Thymus (tissue), 11 donors: ENCODE results near the gene BMAL1. TPM values are rescaled to one million over a fixed set of nuclear protein-coding genes. Genes with fewer than 3 reads are reported as not detected.

Experiments
- DNase-seq, 9 donors: peaks; one replicate each; pipeline ENCODE4 v3.0.0-alpha.2; 2013; ENCODE audit warnings: low spot score in 9 of 9, low read depth in 6 of 9, missing footprints in 1 of 9
- H3K27ac ChIP-seq, 2 donors: one replicate each; pipeline ENCODE4 v1.5.1; 2013; ENCODE audit warnings: control low read depth in 1 of 2, low read depth in 1 of 2, low read length in 1 of 2, mild to moderate bottlenecking in 1 of 2, moderate library complexity in 1 of 2
- H3K27me3 ChIP-seq, 2 donors: one replicate each; pipeline ENCODE4 v1.5.1; 2013; ENCODE audit warnings: low read length in 1 of 2; ENCODE audit not compliant: control insufficient read depth in 2 of 2, insufficient read depth in 1 of 2
- H3K36me3 ChIP-seq, 2 donors: one replicate each; pipeline ENCODE4 v1.5.1; 2013; ENCODE audit warnings: low read length in 1 of 2, mild to moderate bottlenecking in 1 of 2, moderate library complexity in 1 of 2; ENCODE audit not compliant: control insufficient read depth in 2 of 2, insufficient read depth in 2 of 2
- H3K4me1 ChIP-seq, 2 donors: one replicate each; pipeline ENCODE4 v1.5.1; 2013; ENCODE audit warnings: low read length in 2 of 2; ENCODE audit not compliant: control insufficient read depth in 2 of 2, insufficient read depth in 2 of 2
- H3K4me3 ChIP-seq, 2 donors: one replicate each; pipeline ENCODE4 v1.5.1; 2013; ENCODE audit warnings: low read length in 2 of 2, control low read depth in 1 of 2, mild to moderate bottlenecking in 1 of 2
- H3K9me3 ChIP-seq, 2 donors: one replicate each; pipeline ENCODE4 v1.5.1; 2013; ENCODE audit warnings: low read length in 1 of 2, mild to moderate bottlenecking in 1 of 2; ENCODE audit not compliant: control insufficient read depth in 2 of 2, insufficient read depth in 1 of 2
- WGBS: extraction: QIAGEN DNeasy Blood & Tissue Kit; methylation state at CpG from one replicate; pipeline ENCODE4 v1.1.7; 2013; 5-methylcytosine and 5-hydroxymethylcytosine counted together
- polyA plus RNA-seq: library from polyadenylated mRNA; stranded (reverse); fragments of 200-250 nt; gene quantifications from one replicate; pipeline ENCODE4 v1.2.3, GENCODE V29; 2013
- total RNA-seq: library from RNA; stranded (reverse); fragments of 120-200 nt; gene quantifications from one replicate; pipeline ENCODE4 v1.2.4, GENCODE V29; 2013
- donor health status: healthy.

BMAL1 gene
- total and polyA plus RNA-seq, 2 donors = 28.8 to 35.4 TPM

DNA sequence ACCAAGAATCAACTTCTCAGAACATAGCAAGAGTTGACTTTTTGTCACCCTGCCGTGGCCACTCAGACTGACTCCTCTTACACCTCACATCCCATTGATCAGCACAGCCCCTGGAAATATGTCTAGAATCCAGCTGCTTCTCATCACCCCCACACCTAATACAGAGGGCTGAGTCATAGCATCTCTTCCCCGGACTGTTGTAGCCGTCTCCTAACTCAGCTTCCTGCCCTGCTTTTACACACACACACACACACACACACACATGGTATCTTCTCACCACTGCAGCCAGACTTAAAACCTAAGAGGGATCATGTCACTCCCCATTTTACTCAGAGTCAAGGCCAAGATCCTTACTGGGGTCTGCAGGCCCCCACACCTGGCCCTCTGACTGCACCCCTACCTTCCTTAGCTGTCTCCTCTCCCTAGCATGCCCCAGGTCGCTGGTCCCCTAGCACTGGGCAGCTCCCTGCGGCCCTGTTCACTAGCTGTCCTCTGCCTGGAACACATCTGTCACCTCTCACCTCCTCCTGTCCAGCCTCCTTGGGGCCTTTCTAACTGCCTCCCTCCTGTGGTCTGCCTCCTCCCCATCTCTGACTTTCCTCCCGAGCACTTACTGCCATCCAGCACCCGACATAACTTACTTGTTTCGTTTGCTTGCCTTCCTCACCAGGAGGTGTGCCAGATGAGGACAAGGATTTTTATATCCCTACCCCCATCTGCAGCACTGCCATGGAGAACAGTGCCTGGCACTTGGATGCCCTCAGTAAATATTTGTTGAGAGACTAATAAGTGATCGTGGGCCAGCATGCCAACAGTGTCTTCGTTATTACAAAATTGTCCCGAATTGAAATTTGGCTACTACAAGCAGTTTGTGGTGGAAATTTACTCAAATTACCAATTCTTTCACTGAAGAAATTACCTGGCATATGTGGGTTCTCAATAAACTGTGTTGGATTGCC lies 61.9 kb downstream of the BMAL1 start:
- WGBS = 81% methylated on average over 11 of the region's 11 CpGs
- Histone ChIP-seq H3K27ac (no peak overlapping the region), H3K4me1 (peaks cover 0 to 13% of the 10 kb centered on the region in 2 donors), H3K4me3 (no peak overlapping the region), H3K27me3 (no peaks in the 10 kb centered on the region), H3K36me3 (peaks cover 0 to 24% of the 10 kb centered on the region in 2 donors), H3K9me3 (no peaks in the 10 kb centered on the region)
- DNase-seq = no peak

DNA sequence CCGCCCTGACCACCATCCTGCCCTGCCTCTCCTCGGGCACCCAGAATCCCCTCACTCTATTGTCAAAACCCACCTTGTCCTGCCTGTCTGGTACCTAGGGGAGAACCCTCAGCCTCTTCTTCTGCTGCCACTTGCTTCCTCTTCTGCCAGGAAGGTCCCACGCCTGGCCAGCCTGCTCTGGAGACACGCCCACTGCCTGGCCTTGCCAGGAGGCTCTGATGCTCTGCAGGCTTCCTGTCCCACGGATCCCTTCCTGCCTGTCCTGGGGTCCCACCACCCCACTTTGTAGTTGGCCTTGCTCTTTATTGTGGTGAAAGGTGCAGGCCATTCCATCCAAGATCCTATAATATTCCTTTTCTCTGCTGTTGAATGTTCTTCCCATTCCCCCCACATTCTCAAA lies 63.4 kb downstream of the BMAL1 start:
- Histone ChIP-seq H3K4me3 (no peak overlapping the region), H3K4me1 (peaks cover 0 to 13% of the 10 kb centered on the region in 2 donors), H3K27ac (no peak overlapping the region), H3K36me3 (peaks cover 0 to 33% of the 10 kb centered on the region in 2 donors), H3K27me3 (no peaks in the 10 kb centered on the region), H3K9me3 (no peaks in the 10 kb centered on the region)
- 64% methylated on average over 5 of the region's 5 CpGs for WGBS
- DNase-seq = no peak

DNA sequence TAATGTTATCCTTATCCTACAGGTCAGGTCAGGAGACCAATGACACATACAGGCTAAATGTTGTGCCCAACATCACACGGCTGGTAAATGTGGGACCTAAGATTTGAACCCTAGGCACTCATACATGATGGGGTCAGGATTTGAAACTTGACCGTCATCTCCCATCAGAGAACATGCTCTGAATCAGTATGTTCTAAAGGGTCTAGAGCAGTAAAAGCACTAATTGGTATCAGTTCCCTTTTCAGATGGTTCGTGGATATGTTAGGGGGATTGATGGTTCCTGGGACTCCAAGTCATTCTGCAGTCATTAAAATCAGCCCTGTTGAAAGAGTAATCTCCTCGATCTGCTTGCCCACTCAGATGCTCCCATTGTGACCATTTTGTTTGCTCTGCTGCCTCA lies 65.5 kb downstream of the BMAL1 start:
- H3K36me3 ChIP-seq = peaks cover 0 to 40% of the 10 kb centered on the region in 2 donors
- WGBS = 95% methylated on average over 4 of the region's 4 CpGs
- H3K27me3 ChIP-seq = no peaks in the 10 kb centered on the region
- H3K4me3 ChIP-seq = no peak overlapping the region
- no peak for DNase-seq
- no peak overlapping the region for H3K27ac ChIP-seq
- H3K9me3 ChIP-seq = no peaks in the 10 kb centered on the region
- peaks cover 0 to 15% of the 10 kb centered on the region in 2 donors for H3K4me1 ChIP-seq

DNA sequence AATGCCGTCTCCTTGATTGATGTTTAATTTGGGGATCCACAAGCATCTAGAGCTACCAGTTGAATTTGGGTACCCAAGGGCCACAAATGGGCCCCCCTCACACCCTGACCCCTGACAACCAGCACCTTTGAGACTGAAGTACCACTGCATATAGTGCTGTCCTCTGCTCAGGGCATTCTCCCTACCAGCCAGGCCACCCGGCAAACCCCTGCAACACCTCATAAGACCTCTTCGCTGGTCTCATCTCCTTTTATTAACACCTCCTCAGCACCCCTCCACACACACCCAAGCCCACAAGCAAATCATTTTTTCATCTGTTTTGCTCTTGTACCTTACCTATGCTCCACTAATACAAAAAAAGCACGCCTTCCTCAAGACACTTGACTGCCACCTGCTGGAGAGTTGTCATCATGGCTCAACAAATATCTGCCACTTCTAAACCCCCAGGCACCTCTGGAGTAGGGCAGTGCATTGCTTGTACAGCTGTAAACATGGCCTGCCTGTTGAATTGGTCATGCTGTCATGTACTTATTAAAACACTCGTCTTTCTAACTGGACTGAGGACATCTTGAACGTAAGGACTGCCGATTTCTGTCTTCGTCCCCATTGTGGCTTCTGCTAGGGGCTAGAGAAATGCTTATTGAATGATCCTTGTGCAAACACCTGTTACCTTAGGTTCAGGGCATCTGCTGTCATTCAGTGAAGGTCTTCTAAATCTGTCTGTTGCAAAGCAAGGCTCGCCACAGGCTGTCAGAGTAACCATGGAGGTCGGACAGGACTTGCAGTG lies 66.5 kb downstream of the BMAL1 start:
- no peak overlapping the region for H3K27ac ChIP-seq
- H3K9me3 ChIP-seq = no peaks in the 10 kb centered on the region
- WGBS = 78% methylated on average over 10 of the region's 10 CpGs
- peaks cover 0 to 39% of the 10 kb centered on the region in 2 donors for H3K36me3 ChIP-seq
- peak; percentile 30 to 84 (median 59) for DNase-seq
- no peaks in the 10 kb centered on the region for H3K27me3 ChIP-seq
- peaks cover 0 to 6% of the 10 kb centered on the region in 2 donors for H3K4me1 ChIP-seq
- no peak overlapping the region for H3K4me3 ChIP-seq

DNA sequence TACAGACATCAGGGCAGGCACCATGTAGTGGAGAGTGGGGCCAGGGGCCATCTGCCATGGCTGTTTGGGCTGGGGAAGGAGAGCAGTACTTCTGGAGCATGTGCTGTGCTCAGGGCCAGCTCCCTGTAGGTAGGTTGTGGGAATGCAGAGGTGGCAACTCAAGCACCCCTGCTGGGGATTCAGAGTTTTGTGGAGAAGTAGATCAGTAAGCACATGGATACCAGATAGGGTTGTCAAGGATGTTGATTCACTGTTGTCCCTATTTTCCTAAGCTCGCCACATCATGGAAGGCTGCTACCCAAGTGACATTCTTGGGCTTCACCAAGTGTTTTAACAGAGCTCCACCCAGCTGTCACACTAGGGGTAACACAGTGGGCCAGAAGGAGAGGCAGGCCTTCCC lies 67.2 kb downstream of the BMAL1 start:
- H3K27me3 ChIP-seq = no peaks in the 10 kb centered on the region
- WGBS = 100% methylated on average over 1 of the region's 1 CpG

DNA sequence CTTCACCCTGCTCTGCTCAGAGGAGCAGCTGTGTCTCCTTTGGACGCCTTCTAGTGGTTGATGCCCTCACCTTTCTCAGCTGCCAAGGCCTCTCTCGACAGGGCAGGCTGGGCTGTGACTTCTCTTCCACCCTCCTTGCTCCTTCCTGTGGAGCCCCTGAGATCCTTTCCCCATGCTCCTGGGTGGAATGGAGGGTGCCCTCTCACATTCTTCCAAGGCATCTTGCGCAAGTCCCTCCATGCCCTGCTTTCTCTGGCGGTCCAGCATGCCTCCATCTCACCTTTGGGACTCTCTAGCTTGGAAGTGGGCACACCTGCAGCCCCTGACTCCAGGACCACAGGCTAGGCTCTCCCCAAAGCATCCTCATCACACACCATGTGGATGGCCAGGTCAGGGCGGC lies 68.9 kb downstream of the BMAL1 start:
- WGBS = 96% methylated on average over 5 of the region's 5 CpGs
- H3K4me3 ChIP-seq = no peak overlapping the region
- H3K4me1 ChIP-seq = peaks cover 0 to 5% of the 10 kb centered on the region in 2 donors
- peaks cover 8 to 37% of the 10 kb centered on the region in 2 donors for H3K36me3 ChIP-seq
- no peak for DNase-seq
- no peak overlapping the region for H3K27ac ChIP-seq
- H3K9me3 ChIP-seq = no peaks in the 10 kb centered on the region
- H3K27me3 ChIP-seq = no peaks in the 10 kb centered on the region

More for the DNA sequence above, 67.2 kb downstream of the BMAL1 start:
- peaks cover 3 to 35% of the 10 kb centered on the region in 2 donors for H3K36me3 ChIP-seq
- H3K27ac ChIP-seq = no peak overlapping the region
- DNase-seq = no peak
- no peak overlapping the region for H3K4me3 ChIP-seq
- H3K4me1 ChIP-seq = peaks cover 0 to 5% of the 10 kb centered on the region in 2 donors
- no peaks in the 10 kb centered on the region for H3K9me3 ChIP-seq

DNA sequence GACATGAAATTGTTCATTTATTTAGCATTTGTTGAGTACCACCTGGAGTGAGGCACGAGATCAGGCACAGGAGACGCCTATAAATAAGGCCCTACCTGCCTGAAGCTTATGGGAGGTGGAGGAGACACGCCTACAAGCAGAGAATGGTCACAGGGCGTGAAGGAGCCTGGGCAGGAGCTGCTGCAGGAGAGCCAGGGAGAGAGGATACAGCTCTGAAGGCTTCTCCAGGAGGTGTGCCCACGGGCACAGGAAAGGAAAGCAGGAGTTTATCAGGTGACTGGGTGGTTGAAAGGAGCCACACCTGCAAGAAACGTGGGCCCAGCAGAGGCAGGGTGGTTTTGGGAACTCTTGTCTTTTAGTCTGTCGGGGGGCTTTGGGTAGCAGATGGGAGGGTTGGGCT lies 70.3 kb downstream of the BMAL1 start:
- Histone ChIP-seq H3K36me3 (peaks cover 19 to 42% of the 10 kb centered on the region in 2 donors), H3K9me3 (no peaks in the 10 kb centered on the region), H3K4me1 (peaks cover 0 to 5% of the 10 kb centered on the region in 2 donors), H3K4me3 (no peak overlapping the region), H3K27me3 (no peaks in the 10 kb centered on the region), H3K27ac (no peak overlapping the region)
- 62% methylated on average over 7 of the region's 7 CpGs for WGBS
- no peak for DNase-seq

DNA sequence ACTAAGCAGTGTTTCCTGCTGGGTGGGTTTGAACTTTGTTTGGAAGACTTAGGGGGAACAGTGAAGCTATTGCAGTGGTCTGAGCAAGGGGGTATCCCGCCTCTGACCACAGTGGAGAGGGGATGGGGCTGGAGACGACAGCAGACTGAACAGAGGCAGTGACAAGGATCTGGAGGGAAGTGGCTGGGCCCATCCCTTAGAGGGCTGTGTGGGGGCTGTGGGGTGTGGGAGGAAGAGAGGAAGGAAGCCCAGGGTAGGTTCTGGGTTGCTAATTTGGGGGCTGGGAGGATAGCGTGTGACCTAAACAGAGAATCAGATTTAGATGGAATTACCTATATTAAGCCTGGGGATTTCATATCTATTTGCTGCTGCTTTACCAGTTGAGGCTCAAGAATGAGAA lies 70.7 kb downstream of the BMAL1 start:
- WGBS = 22% methylated on average over 3 of the region's 3 CpGs
- no peaks in the 10 kb centered on the region for H3K27me3 ChIP-seq
- H3K27ac ChIP-seq = no peak overlapping the region
- H3K4me3 ChIP-seq = no peak overlapping the region
- peaks cover 22 to 44% of the 10 kb centered on the region in 2 donors for H3K36me3 ChIP-seq
- no peak for DNase-seq
- H3K4me1 ChIP-seq = peaks cover 0 to 5% of the 10 kb centered on the region in 2 donors
- H3K9me3 ChIP-seq = no peaks in the 10 kb centered on the region

DNA sequence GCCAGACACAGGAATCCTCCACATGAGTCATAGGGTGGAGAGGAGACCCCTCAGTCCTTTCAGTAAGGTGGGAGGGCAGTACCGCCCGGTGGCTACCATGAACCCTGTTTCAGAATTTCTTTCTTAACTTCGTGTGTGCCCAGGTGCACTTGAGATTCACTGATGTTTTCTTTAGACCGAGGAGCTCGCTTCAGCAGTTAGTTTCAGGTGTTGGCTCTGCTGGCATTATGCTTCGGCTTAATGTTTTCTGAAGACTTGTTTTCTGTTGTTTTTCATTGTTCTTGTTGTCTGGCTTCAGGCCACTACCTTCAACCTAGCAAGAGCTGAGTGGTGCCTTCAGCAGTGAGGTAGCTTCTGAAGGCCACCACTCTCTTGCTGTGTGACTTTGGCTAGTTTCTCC lies 71.5 kb downstream of the BMAL1 start:
- no peak for DNase-seq
- H3K4me1 ChIP-seq = peaks cover 0 to 5% of the 10 kb centered on the region in 2 donors
- no peaks in the 10 kb centered on the region for H3K27me3 ChIP-seq
- H3K9me3 ChIP-seq = no peaks in the 10 kb centered on the region
- WGBS = 95% methylated on average over 6 of the region's 6 CpGs
- H3K36me3 ChIP-seq = peaks cover 22 to 42% of the 10 kb centered on the region in 2 donors
- no peak overlapping the region for H3K4me3 ChIP-seq
- H3K27ac ChIP-seq = no peak overlapping the region
